Neural progenitor cell (in vitro differentiated cells): ENCODE data around the gene JPH2.

ENCODE experiments used
- CTCF ChIP-seq: fragments of 200-600 bp; sonication (generic); IDR thresholded peaks from 2 replicates; pipeline ENCODE4 v1.5.1; 2017; ENCODE audit warnings: antibody characterized with exemption, mild to moderate bottlenecking
- EZH2 ChIP-seq: fragments of 200-600 bp; sonication (generic); IDR thresholded peaks from 2 replicates; pipeline ENCODE4 v1.6.1; 2017; ENCODE audit warnings: antibody characterized with exemption, mild to moderate bottlenecking, moderate library complexity
- EZH2phosphoT487 ChIP-seq: fragments of 200-600 bp; sonication (generic); IDR thresholded peaks from 2 replicates; pipeline ENCODE4 v1.6.1; 2017; ENCODE audit warnings: antibody characterized with exemption

- TF ChIP-seq CTCF (no peak), EZH2phosphoT487 (no peak), EZH2 (no peak)
Observed at GRCh38 chr20:44200983-44201382, 14.0 kb upstream of the JPH2 start.
